NCI-H226 (cell line): ENCODE results near the gene NLK.
"Not testable (repeated sequence)": the region's sequence is repeated elsewhere in the genome, so short reads cannot be mapped to it uniquely, and the experiment has no call there.

ENCODE experiments used
- DNase-seq: peaks from one replicate; pipeline ENCODE4 v3.0.0-alpha.2; 2015

Gene NLK

DNA sequence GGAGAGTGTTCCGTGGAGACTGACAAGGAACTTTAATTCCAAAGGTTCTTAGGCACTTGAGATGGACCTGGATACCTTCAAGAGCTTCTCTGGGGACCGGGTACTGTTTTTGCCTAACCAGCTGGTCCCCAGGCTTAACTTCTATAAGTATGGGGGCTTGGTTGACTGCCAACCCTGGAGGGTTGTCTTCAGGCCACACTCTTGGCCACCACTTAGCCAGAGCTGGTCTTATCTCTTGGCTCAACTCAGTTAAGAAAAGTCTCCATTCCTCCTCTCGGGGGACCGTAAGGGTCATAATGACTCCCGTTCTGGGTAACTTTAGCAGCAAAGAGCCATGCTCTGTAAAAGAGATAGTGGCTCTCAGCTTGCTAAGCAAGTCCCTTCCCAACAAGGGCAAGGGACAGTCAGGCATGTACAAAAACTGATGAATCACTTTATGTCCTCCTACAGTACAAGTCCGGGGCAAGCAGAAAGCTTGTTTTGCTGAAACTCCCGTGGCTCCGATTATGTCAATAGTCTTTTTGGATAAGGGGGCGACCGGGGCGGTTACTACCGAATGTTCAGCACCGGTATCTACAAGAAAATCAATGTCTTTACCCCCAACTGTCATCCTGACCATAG is 193.7 kb downstream of the NLK start:
- DNase-seq = not testable (repeated sequence)

DNA sequence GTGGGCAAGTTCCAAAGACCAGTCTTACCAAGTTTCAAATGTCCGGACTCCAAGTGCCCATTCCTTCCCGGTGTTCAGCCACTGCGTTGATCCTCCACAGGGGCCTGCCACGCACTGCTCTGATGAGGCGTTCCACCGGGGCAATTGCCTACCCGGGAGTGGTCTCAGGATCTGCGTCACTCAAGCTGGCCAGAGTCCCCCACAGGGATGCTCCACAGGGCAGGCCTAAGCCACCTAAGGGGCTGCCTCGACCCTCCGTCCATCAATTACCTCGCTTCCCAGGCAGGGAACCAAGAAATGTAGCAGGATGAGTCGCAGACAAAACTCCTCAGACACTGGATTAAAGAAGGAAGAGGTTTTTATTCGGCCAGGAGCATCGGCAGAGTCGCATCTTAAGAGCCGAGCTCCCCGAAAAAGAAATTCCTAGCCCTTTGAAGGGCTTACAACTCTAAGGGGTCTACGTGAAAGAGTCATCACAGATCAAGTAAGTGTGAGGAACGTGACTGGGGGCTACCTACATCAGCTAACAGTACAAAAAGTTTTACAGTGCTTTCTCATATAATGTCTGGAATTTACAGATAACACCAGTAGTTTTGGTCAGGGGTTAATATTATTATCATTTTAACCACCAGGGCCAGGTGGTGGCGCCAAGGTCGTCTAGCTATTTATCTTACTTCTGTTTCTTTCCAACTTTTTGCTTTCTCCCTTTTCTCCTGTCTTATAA is 196.2 kb downstream of the NLK start:
- DNase-seq = not testable (repeated sequence)

DNA sequence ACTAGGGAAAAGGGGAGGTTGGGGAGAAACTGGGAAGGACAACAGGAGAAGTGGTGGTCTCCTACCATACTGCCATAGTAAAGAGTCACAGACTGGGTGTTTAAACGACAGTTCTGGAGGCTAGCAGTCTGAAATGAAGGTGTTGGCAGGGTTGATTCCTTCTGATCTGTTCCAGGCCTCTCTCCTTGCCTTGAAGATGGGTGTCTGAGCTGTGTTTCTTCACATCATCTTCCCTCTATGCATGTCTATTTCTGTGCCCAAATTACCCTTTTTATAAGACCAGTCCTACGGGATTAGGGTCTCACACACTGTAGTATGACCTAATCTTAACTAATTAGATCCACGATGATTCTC is 196.8 kb downstream of the NLK start:
- DNase-seq = no peak

DNA sequence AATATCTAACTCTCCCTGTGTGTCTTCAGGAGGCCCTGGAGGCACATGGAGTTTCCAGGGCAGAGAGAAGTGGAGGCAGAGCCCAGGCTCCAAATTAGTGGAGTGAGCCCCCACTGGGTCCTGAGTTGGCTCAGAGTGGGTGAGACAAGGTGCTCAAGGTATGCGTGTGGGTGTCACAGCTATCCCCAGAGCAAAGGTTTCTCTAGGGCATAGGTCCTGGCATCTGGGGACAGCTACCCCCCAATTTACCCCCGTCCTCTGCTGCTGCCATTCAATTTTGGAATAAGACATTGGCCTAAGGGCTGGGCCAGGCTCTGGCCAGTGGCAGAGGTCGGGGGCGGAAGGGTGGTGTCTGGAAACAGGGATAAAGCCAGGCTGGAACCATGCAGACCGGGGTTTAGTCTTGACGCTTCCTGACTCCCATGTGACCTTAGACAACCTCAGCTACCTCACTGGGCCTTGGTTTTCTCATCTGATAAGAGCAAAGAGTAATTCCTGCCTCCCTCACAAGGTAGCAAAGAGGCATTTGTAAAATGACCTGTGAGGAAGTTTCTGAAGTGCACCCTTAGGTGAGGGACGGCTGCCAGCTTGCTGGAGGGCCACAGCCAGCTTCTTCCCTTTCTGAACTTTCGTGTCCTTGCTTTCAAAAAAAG is 198.3 kb downstream of the NLK start:
- DNase-seq = no peak

DNA sequence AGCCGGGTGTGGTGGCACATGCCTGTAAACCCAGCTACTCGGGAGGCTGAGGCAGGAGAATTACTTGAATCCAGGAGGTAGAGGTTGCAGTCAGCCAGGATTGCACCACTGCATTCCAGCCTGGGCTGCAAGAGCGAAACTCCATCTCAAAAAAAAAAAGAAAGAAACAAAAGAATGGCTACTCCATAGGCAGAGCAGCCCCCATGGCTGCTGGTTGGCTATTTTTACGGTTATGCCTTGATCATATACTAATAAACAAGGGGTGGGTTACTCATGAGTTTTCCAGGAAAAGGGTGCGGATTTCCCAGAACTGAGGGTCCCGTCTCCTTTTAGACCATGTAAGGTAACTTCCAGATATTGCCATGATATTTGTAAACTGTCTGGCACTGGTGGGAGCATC is 200.3 kb downstream of the NLK start:
- no peak for DNase-seq

DNA sequence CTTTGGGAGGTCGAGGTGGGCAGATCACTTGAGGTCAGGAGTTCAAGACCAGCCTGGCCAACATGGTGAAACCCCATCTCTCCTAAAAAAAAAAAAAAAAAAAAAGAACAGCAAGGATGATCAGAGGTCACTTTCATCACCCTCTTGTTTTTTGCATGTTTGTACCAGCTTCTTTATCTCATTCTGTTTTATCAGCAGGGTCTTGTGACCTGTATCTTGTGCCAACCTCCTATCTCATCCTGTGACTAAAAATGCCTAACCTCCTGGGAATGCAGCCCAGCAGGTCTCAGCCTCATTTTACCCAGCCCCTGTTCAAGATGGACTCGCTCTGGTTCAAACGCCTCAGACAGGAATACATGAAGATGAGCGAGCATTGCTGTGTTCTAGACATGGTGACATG is 200.8 kb downstream of the NLK start:
- DNase-seq = not testable (repeated sequence)

DNA sequence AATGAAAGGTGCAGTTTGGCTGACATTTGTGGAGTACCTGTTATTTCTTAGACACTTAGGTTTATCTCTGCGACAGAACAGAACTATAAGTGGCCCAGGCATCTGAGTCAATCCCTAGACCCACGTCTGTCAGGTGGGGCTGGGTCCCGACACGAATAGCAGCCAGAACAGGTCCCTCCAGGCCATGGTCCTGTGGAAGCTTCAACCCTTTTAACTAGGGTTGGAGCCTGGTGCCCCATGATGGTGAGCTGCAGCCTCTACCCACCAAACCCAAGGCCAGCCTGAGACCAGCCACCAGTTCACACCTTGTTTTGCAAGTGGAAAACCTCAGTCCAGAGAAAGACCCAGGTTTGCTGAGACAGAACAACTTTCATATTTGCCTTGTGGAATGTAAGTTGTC is 202.0 kb downstream of the NLK start:
- DNase-seq = no peak
